OCI-LY3 (cell line): Measurements from ENCODE around the gene TRIM13.
"Not testable (repeated sequence)": the region's sequence is repeated elsewhere in the genome, so short reads cannot be mapped to it uniquely, and the experiment has no call there.

Experiments
- H2AFZ ChIP-seq: fragments of 200-600, 300-600 bp; shearing (Covaris generic); 2 replicates; pipeline ENCODE4 v1.6.0; 2014; ENCODE audit warnings: antibody characterized with exemption, low read depth, low read length
- H3K27ac ChIP-seq: fragments of 200-600, 300-600 bp; sonication (generic); 2 replicates; pipeline ENCODE4 v1.5.1; 2014; ENCODE audit warnings: mild to moderate bottlenecking, low read length, moderate library complexity, mixed read lengths
- H3K27me3 ChIP-seq: fragments of 200-600, 300-600 bp; sonication (generic); 2 replicates; pipeline ENCODE4 v1.6.1; 2014; ENCODE audit warnings: low read depth, low read length, mixed read lengths
- H3K36me3 ChIP-seq: fragments of 200-600, 300-600 bp; sonication (generic); replicated peaks from 2 replicates; pipeline ENCODE3; 2014; ENCODE audit warnings: low read depth, low read length, mixed read lengths
- H3K4me1 ChIP-seq: fragments of 300-600, 200-600 bp; sonication (generic); 2 replicates; pipeline ENCODE4 v1.6.1; 2014; ENCODE audit warnings: low read length, mixed read lengths
- H3K4me2 ChIP-seq: fragments of 200-600, 300-600 bp; sonication (generic); 2 replicates; pipeline ENCODE4 v1.6.1; 2014; ENCODE audit warnings: low read length, mixed read lengths
- H3K4me3 ChIP-seq: fragments of 300-600, 200-600 bp; sonication (generic); 2 replicates; pipeline ENCODE4 v1.5.1; 2014; ENCODE audit warnings: antibody characterized with exemption, mild to moderate bottlenecking, low read length, moderate library complexity
- H3K79me2 ChIP-seq: fragments of 300-600, 200-600 bp; shearing (Covaris generic); 2 replicates; pipeline ENCODE4 v1.6.1; 2014; ENCODE audit warnings: mild to moderate bottlenecking, low read length, mixed read lengths
- H3K9ac ChIP-seq: fragments of 300-600, 200-600 bp; shearing (Covaris generic); 2 replicates; pipeline ENCODE4 v1.6.0; 2014; ENCODE audit warnings: mild to moderate bottlenecking, low read length, moderate library complexity
- H3K9me3 ChIP-seq: fragments of 200-600, 300-600 bp; shearing (Covaris generic); 2 replicates; pipeline ENCODE4 v1.6.1; 2014; ENCODE audit warnings: low read length, mixed read lengths; ENCODE audit not compliant: insufficient read depth
- H4K20me1 ChIP-seq: fragments of 200-600, 300-600 bp; sonication (generic); 2 replicates; pipeline ENCODE4 v1.6.1; 2016; ENCODE audit warnings: low read length, mixed read lengths; ENCODE audit not compliant: insufficient read depth
- CTCF ChIP-seq: fragments of 200-600, 300-600 bp; sonication (generic); IDR thresholded peaks from 2 replicates; pipeline ENCODE4 v1.5.1; 2014; ENCODE audit warnings: antibody characterized with exemption, low read length, low read depth
- EZH2phosphoT487 ChIP-seq: fragments of 200-600 bp; shearing (Covaris generic); IDR thresholded peaks from 2 replicates; pipeline ENCODE4 v1.6.1; 2018; ENCODE audit warnings: antibody characterized with exemption, mixed run types, low read depth

TRIM13 gene

GRCh38 chr13:49996951-49997895 lies at the start of gene TRIM13:
Gene TRIM13, plus strand, starts transcription at chr13:49997042. Its CDS starts 14,899 bp downstream, at chr13:50011941.
- H4K20me1 ChIP-seq = 0 out of 2 replicates have a peak, but pooled peaks cover 5% of the 10 kb centered on the region
- H3K27me3 ChIP-seq = no peaks in the 10 kb centered on the region
- peaks cover 21% of the 10 kb centered on the region for H3K36me3 ChIP-seq
- H3K4me2 ChIP-seq = peak within 1 kb of the TSS; percentile 89
- TF ChIP-seq CTCF (peak; percentile 97), EZH2phosphoT487 (no peak)
- H3K9me3 ChIP-seq = no peaks in the 10 kb centered on the region
- H3K4me1 ChIP-seq = peaks cover 17% of the 10 kb centered on the region
- peak within 1 kb of the TSS; percentile 90 for H3K9ac ChIP-seq
- peak within 1 kb of the TSS; percentile 91 for H3K4me3 ChIP-seq
- peaks cover 18% of the 10 kb centered on the region for H3K79me2 ChIP-seq
- peak within 1 kb of the TSS; percentile 85 for H3K27ac ChIP-seq
- peak within 1 kb of the TSS; percentile 66 for H2AFZ ChIP-seq

GRCh38 chr13:49948777-49949270 lies 48.0 kb upstream of the TRIM13 start:
- not testable (repeated sequence) for H3K9me3 ChIP-seq, H4K20me1 ChIP-seq, H3K36me3 ChIP-seq, H3K27ac ChIP-seq, H3K79me2 ChIP-seq, H2AFZ ChIP-seq, H3K9ac ChIP-seq, H3K4me3 ChIP-seq, H3K27me3 ChIP-seq, H3K4me2 ChIP-seq, H3K4me1 ChIP-seq

- H3K4me2 ChIP-seq = no peak overlapping the region
- no peak overlapping the region for H3K27ac ChIP-seq
- TF ChIP-seq CTCF = no peak
- TF ChIP-seq EZH2phosphoT487 = no peak
- no peaks in the 10 kb centered on the region for H4K20me1 ChIP-seq
- no peak overlapping the region for H3K4me3 ChIP-seq
- H3K27me3 ChIP-seq = no peaks in the 10 kb centered on the region
- no peak overlapping the region for H2AFZ ChIP-seq
- no peaks in the 10 kb centered on the region for H3K9me3 ChIP-seq
- H3K9ac ChIP-seq = no peak overlapping the region
- no peaks in the 10 kb centered on the region for H3K36me3 ChIP-seq
- no peaks in the 10 kb centered on the region for H3K4me1 ChIP-seq
- no peaks in the 10 kb centered on the region for H3K79me2 ChIP-seq
Measured at GRCh38 chr13:49951754-49952535, 44.9 kb upstream of the TRIM13 start.

GRCh38 chr13:49953560-49953959 lies 43.3 kb upstream of the TRIM13 start:
- no peak overlapping the region for H3K4me2 ChIP-seq
- no peak overlapping the region for H3K4me3 ChIP-seq
- H2AFZ ChIP-seq = no peak overlapping the region
- TF ChIP-seq CTCF = no peak
- TF ChIP-seq EZH2phosphoT487 = no peak
- H3K27me3 ChIP-seq = no peaks in the 10 kb centered on the region
- H3K27ac ChIP-seq = no peak overlapping the region
- H3K9me3 ChIP-seq = no peaks in the 10 kb centered on the region
- H3K79me2 ChIP-seq = no peaks in the 10 kb centered on the region
- no peaks in the 10 kb centered on the region for H3K4me1 ChIP-seq
- no peak overlapping the region for H3K9ac ChIP-seq
- H4K20me1 ChIP-seq = no peaks in the 10 kb centered on the region
- H3K36me3 ChIP-seq = no peaks in the 10 kb centered on the region
